Sigmoid colon (tissue), 7 donors: Measurements from ENCODE around the gene GDAP1L1. TPM values are rescaled to one million over a fixed set of nuclear protein-coding genes. Genes with fewer than 3 reads are reported as not detected.
A peak's percentile ranks its signal among the peaks of the same experiment; 100 is the strongest.

Source experiments
- DNase-seq: peaks from one replicate; pipeline ENCODE4 v3.0.0-alpha.2; 2019
- H3K27ac ChIP-seq, 4 donors: fragments of 200-600 bp; sonication (generic); one replicate each; pipeline ENCODE4 v1.5.1; 2016 to 2019; ENCODE audit warnings: mild to moderate bottlenecking in 1 of 4
- H3K27me3 ChIP-seq, 3 donors: fragments of 200-600 bp; sonication (generic); one replicate each; pipeline ENCODE4 v1.5.1; 2019; ENCODE audit warnings: mild to moderate bottlenecking in 1 of 3
- H3K36me3 ChIP-seq, 4 donors: fragments of 200-600 bp; sonication (generic); one replicate each; pipeline ENCODE4 v1.5.1; 2016 to 2019
- H3K4me1 ChIP-seq, 4 donors: fragments of 200-600 bp; sonication (generic); one replicate each; pipeline ENCODE4 v1.5.1; 2017 to 2019
- H3K4me3 ChIP-seq, 4 donors: fragments of 200-600 bp; sonication (generic); one replicate each; pipeline ENCODE4 v1.5.1; 2017 to 2019; ENCODE audit warnings: mild to moderate bottlenecking in 2 of 4, moderate library complexity in 1 of 4
- H3K9me3 ChIP-seq, 4 donors: fragments of 200-600 bp in 3 of 4; sonication (generic) in 3 of 4; one replicate each; pipeline versions ENCODE4 v1.5.1 to v1.6.1; 2013 to 2019
- CTCF ChIP-seq, 4 experiments: fragments of 450-650 bp in 3 of 4; fragments of 200-600 bp in 1 of 4; IDR thresholded peaks; one replicate each; pipeline ENCODE4 v1.5.1; 2016 to 2019; ENCODE audit warnings: antibody characterized with exemption in 4 of 4, mild to moderate bottlenecking in 3 of 4, moderate library complexity in 2 of 4
- EP300 ChIP-seq, 4 donors: sonication (generic); formaldehyde crosslinking; IDR thresholded peaks; one replicate each; pipeline ENCODE4 v1.6.1; 2017; ENCODE audit warnings: antibody characterized with exemption in 4 of 4
- POLR2A ChIP-seq, 2 donors: fragments of 450-650 bp; IDR thresholded peaks; one replicate each; pipeline ENCODE4 v1.6.1; 2016; ENCODE audit warnings: antibody characterized with exemption in 2 of 2, mild to moderate bottlenecking in 2 of 2, moderate library complexity in 2 of 2
- POLR2AphosphoS5 ChIP-seq, 4 donors: sonication (generic); formaldehyde crosslinking; IDR thresholded peaks; one replicate each; pipeline ENCODE4 v1.6.1; 2017; ENCODE audit warnings: antibody characterized with exemption in 4 of 4
- WGBS, 2 donors: extraction: QIAGEN DNeasy Blood & Tissue Kit; methylation state at CpG; one replicate each; pipeline ENCODE4 v1.1.7; 2013; 5-methylcytosine and 5-hydroxymethylcytosine counted together
- intact Hi-C: fragments of 100-400 bp; cut with DNase I; formaldehyde crosslinking; loops from one replicate; pipeline ENCODE4 v1.15.1; 2023
- polyA plus RNA-seq, 3 donors: library from polyadenylated mRNA; stranded (reverse); fragments of 200-250 nt; gene quantifications; one replicate each; pipeline ENCODE4 v1.2.3, GENCODE V29; 2013
- total RNA-seq, 4 donors: library from RNA; depleted of rRNA; stranded (reverse); fragments of >200 nt; gene quantifications; one replicate each; pipeline ENCODE4 v1.1.0, GENCODE V29; 2016
- donor health status: healthy with polysubstance abuse.
- donor health status: Bipolar disorder and iron deficiency.
- donor health status: healthy.

The GDAP1L1 gene
- total and polyA plus RNA-seq, 7 donors: 0.20 to 1.4 (median 0.60) TPM; not detected in 2

- Histone ChIP-seq H3K4me1 (peaks cover 0 to 60% (median 45%) of the 10 kb centered on the region in 4 donors), H3K9me3 (no peaks in the 10 kb centered on the region), H3K27me3 (no peaks in the 10 kb centered on the region), H3K27ac (peak within 1 kb of the TSS; percentile 93 to 100 (median 98)), H3K36me3 (peaks cover 0 to 11% (median 3%) of the 10 kb centered on the region in 4 donors), H3K4me3 (peak within 1 kb of the TSS; percentile 74 to 96 (median 89))
- intact Hi-C loops: loop anchor here (2.0 to 10.0 kb wide), 8 partner anchors 174 to 756 kb away; partner anchors contain the start of genes ADA, SERINC3, SRSF6 and TTPAL
- peak; percentile 99 for DNase-seq
- TF ChIP-seq POLR2AphosphoS5 (IDR thresholded peaks at IDR 0.05): peak; percentile 93 to 98 (median 95)
- TF ChIP-seq CTCF (IDR thresholded peaks at IDR 0.05): no peak
- TF ChIP-seq EP300 (IDR thresholded peaks at IDR 0.05): peak in 2 of 4 donors; percentile 33 to 94
- TF ChIP-seq POLR2A (IDR thresholded peaks at IDR 0.05): peak; percentile 89 to 96
- 0 to 1% methylated on average over 79 of the region's 79 CpGs for WGBS, 2 donors
These were observed 36.5 kb upstream of the GDAP1L1 start, which contains the start of gene OSER1 for GRCh38 chr20:44210406-44211176. Gene OSER1 (minus strand): TSS chr20:44210771. CDS start chr20:44206957, 3,814 bp downstream.

- Histone ChIP-seq H3K27me3 (no peaks in the 10 kb centered on the region), H3K36me3 (peaks cover 0 to 3% (median 0%) of the 10 kb centered on the region in 4 donors), H3K27ac (peak overlapping the region; percentile 93 to 100 (median 98)), H3K4me1 (peaks cover 0 to 58% (median 45%) of the 10 kb centered on the region in 4 donors), H3K9me3 (no peaks in the 10 kb centered on the region), H3K4me3 (peak overlapping the region; percentile 72 to 96 (median 84))
- intact Hi-C loops: loop anchor here (2.0 to 10.0 kb wide), 8 partner anchors 173 to 757 kb away; partner anchors contain the start of genes ADA, SERINC3, SRSF6 and TTPAL
- peak; percentile 73 for DNase-seq
- WGBS, 2 donors: 4 to 12% methylated on average over 24 of the region's 24 CpGs
- TF ChIP-seq EP300 (IDR thresholded peaks at IDR 0.05): peak in 1 of 4 donors; percentile 2
- TF ChIP-seq POLR2A (IDR thresholded peaks at IDR 0.05): no peak
- TF ChIP-seq POLR2AphosphoS5 (IDR thresholded peaks at IDR 0.05): no peak
- no peak for TF ChIP-seq CTCF (IDR thresholded peaks at IDR 0.05)
These were observed 35.7 kb upstream of the GDAP1L1 start for GRCh38 chr20:44211177-44212039.

- Histone ChIP-seq H3K4me1 (peaks cover 0 to 50% (median 36%) of the 10 kb centered on the region in 4 donors), H3K4me3 (no peak overlapping the region), H3K27me3 (no peaks in the 10 kb centered on the region), H3K36me3 (no peaks in the 10 kb centered on the region), H3K27ac (peak overlapping the region in 2 of 4 donors; percentile 99 to 100), H3K9me3 (no peaks in the 10 kb centered on the region)
- intact Hi-C loops: loop anchor here (5.0 to 10.0 kb wide), 7 partner anchors 172 to 758 kb away; partner anchors contain the start of genes ADA, SERINC3, SRSF6 and TTPAL
- TF ChIP-seq POLR2A (IDR thresholded peaks at IDR 0.05): no peak
- WGBS, 2 donors: 77 to 90% methylated on average over 4 of the region's 4 CpGs
- no peak for DNase-seq
These were observed 34.3 kb upstream of the GDAP1L1 start for GRCh38 chr20:44212792-44213191.

- no peak overlapping the region for H3K27ac ChIP-seq
- DNase-seq: peak; percentile 74
- H3K4me1 ChIP-seq: peaks cover 0 to 36% (median 19%) of the 10 kb centered on the region in 4 donors
- no peaks in the 10 kb centered on the region for H3K9me3 ChIP-seq
- intact Hi-C loops: loop anchor here (1.0 to 10.0 kb wide), 6 partner anchors 96 to 760 kb away; partner anchors contain the start of genes ADA, FITM2, SRSF6 and TTPAL
- no peaks in the 10 kb centered on the region for H3K27me3 ChIP-seq
- no peak overlapping the region for H3K4me3 ChIP-seq
- no peaks in the 10 kb centered on the region for H3K36me3 ChIP-seq
- TF ChIP-seq CTCF (IDR thresholded peaks at IDR 0.05) (peak; percentile 58 to 63 (median 60)), POLR2AphosphoS5 (IDR thresholded peaks at IDR 0.05) (no peak), POLR2A (IDR thresholded peaks at IDR 0.05) (no peak)
- WGBS, 2 donors: 44 to 51% methylated on average over 7 of the region's 7 CpGs
These were observed 32.0 kb upstream of the GDAP1L1 start for GRCh38 chr20:44215125-44215524.
